GM23338 (cell line): ENCODE measurements around the gene CYGB. TPM values are rescaled to one million over a fixed set of nuclear protein-coding genes. Genes with fewer than 3 reads are reported as not detected.

Experiments
- ATAC-seq: fragments of 200-7000 bp; cut with Tn5 transposase; 3 replicates; pipeline ENCODE4 v1.9.1; 2020
- DNase-seq: peaks from one replicate; pipeline ENCODE4 v3.0.0-alpha.2; 2015; ENCODE audit warnings: low spot score
- H2AFZ ChIP-seq: fragments of 200-600 bp; sonication (generic); 2 replicates; pipeline ENCODE4 v1.8.0; 2016; ENCODE audit warnings: antibody characterized with exemption, mild to moderate bottlenecking, moderate library complexity
- H3F3A ChIP-seq: fragments of 200-600 bp; sonication (generic); replicated peaks from 2 replicates; pipeline ENCODE4 v1.8.0; 2017; ENCODE audit warnings: antibody characterized with exemption, mixed run types, low read depth
- H3K27ac ChIP-seq: fragments of 200-600 bp; sonication (generic); 2 replicates; pipeline ENCODE4 v1.6.1; 2016; ENCODE audit warnings: low read depth
- H3K27me3 ChIP-seq: fragments of 200-600 bp; sonication (generic); 2 replicates; pipeline ENCODE4 v1.8.0; 2016; ENCODE audit warnings: mild to moderate bottlenecking, mixed run types, moderate library complexity; ENCODE audit not compliant: insufficient read depth
- H3K36me3 ChIP-seq: fragments of 200-600 bp; sonication (generic); 2 replicates; pipeline ENCODE4 v1.8.0; 2016; ENCODE audit warnings: mild to moderate bottlenecking; ENCODE audit not compliant: insufficient read depth
- H3K4me1 ChIP-seq: fragments of 200-600 bp; sonication (generic); 2 replicates; pipeline ENCODE4 v1.8.0; 2016; ENCODE audit warnings: mild to moderate bottlenecking, moderate library complexity; ENCODE audit not compliant: insufficient read depth
- H3K4me2 ChIP-seq: fragments of 200-600 bp; sonication (generic); 2 replicates; pipeline ENCODE4 v1.7.1; 2017; ENCODE audit warnings: mixed run types
- H3K4me3 ChIP-seq: fragments of 200-600 bp; sonication (generic); 2 replicates; pipeline ENCODE4 v1.6.1; 2016; ENCODE audit warnings: mixed run types
- H3K79me2 ChIP-seq: fragments of 200-600 bp; sonication (generic); replicated peaks from 2 replicates; pipeline ENCODE4 v1.8.0; 2017; ENCODE audit warnings: mild to moderate bottlenecking; ENCODE audit not compliant: insufficient read depth
- H3K9me2 ChIP-seq: fragments of 200-600 bp; sonication (generic); 2 replicates; pipeline ENCODE4 v1.8.0; 2017; ENCODE audit not compliant: insufficient read depth
- H4K20me1 ChIP-seq: fragments of 200-600 bp; sonication (generic); replicated peaks from 2 replicates; pipeline ENCODE4 v1.8.0; 2017; ENCODE audit warnings: mild to moderate bottlenecking; ENCODE audit not compliant: insufficient read depth
- H3K27ac Mint-ChIP-seq: 2 replicates; pipeline ENCODE4 v1.8.0; 2020; ENCODE audit warnings: inconsistent platforms, mild to moderate bottlenecking, moderate library complexity, mixed read lengths
- H3K27me3 Mint-ChIP-seq: 3 replicates; pipeline ENCODE4 v1.8.0; 2022; ENCODE audit warnings: low read depth, mild to moderate bottlenecking, moderate library complexity, mixed read lengths, inconsistent platforms; ENCODE audit not compliant: insufficient read depth, poor library complexity
- H3K36me3 Mint-ChIP-seq: 3 replicates; pipeline ENCODE4 v1.8.0; 2021; ENCODE audit warnings: low read depth, mild to moderate bottlenecking, inconsistent platforms, moderate library complexity, mixed read lengths
- H3K4me1 Mint-ChIP-seq: 3 replicates; pipeline ENCODE4 v1.8.0; 2020; ENCODE audit warnings: mild to moderate bottlenecking, inconsistent platforms, mixed read lengths
- H3K4me3 Mint-ChIP-seq: 3 replicates; pipeline ENCODE4 v1.8.0; 2021; ENCODE audit warnings: moderate library complexity, mild to moderate bottlenecking, inconsistent platforms, mixed read lengths
- H3K9me3 Mint-ChIP-seq: 3 replicates; pipeline ENCODE4 v1.8.0; 2020; ENCODE audit warnings: moderate library complexity, mild to moderate bottlenecking, inconsistent platforms, mixed read lengths
- CREB1 ChIP-seq: fragments of 250-450 bp; sonication (Bioruptor Pico); IDR thresholded peaks from 2 replicates; pipeline ENCODE4 v1.5.0; 2020; ENCODE audit warnings: low read depth, mild to moderate bottlenecking, moderate library complexity
- ETS1 ChIP-seq: IDR thresholded peaks from 2 replicates; pipeline ENCODE4 v1.6.1; 2016; ENCODE audit warnings: antibody characterized with exemption
- EZH2 ChIP-seq: fragments of 200-600 bp; sonication (generic); IDR thresholded peaks from one replicate; pipeline ENCODE4 v1.8.0; 2017; ENCODE audit warnings: antibody characterized with exemption, mild to moderate bottlenecking, low read depth; ENCODE audit not compliant: unreplicated experiment
- EZH2phosphoT487 ChIP-seq: fragments of 200-600 bp; sonication (generic); IDR thresholded peaks from one replicate; pipeline ENCODE4 v1.8.1; 2018; ENCODE audit warnings: antibody characterized with exemption; ENCODE audit not compliant: unreplicated experiment
- JUNB ChIP-seq: IDR thresholded peaks from one replicate; pipeline ENCODE4 v1.6.1; 2016; ENCODE audit warnings: antibody characterized with exemption; ENCODE audit not compliant: unreplicated experiment
- NANOG ChIP-seq: IDR thresholded peaks from 2 replicates; pipeline ENCODE4 v1.6.1; 2016; ENCODE audit warnings: antibody characterized with exemption, borderline replicate concordance
- POLR2AphosphoS5 ChIP-seq: IDR thresholded peaks from 2 replicates; pipeline ENCODE4 v1.6.1; 2016; ENCODE audit warnings: antibody characterized with exemption, low read depth
- REST ChIP-seq: IDR thresholded peaks from one replicate; pipeline ENCODE4 v1.6.1; 2018; ENCODE audit warnings: antibody characterized with exemption; ENCODE audit not compliant: unreplicated experiment
- STAT1 ChIP-seq: IDR thresholded peaks from one replicate; pipeline ENCODE4 v1.6.1; 2016; ENCODE audit warnings: antibody characterized with exemption; ENCODE audit not compliant: unreplicated experiment
- ZNF114 ChIP-seq: fragments of 250-450 bp; sonication (Bioruptor Pico); IDR thresholded peaks from 2 replicates; pipeline ENCODE4 v1.5.0; 2020; ENCODE audit warnings: mild to moderate bottlenecking, moderate library complexity
- ZNF331 ChIP-seq: fragments of 250-450 bp; sonication (Bioruptor Pico); IDR thresholded peaks from 2 replicates; pipeline ENCODE4 v1.5.0; 2020; ENCODE audit warnings: low read depth, mild to moderate bottlenecking, moderate library complexity
- ZNF462 ChIP-seq: fragments of 250-450 bp; sonication (Bioruptor Pico); IDR thresholded peaks from 2 replicates; pipeline ENCODE4 v1.5.0; 2020; ENCODE audit warnings: mild to moderate bottlenecking, moderate library complexity
- polyA plus RNA-seq: library from polyadenylated mRNA; unstranded; fragments of >200 nt; fragmentation: Nextera tagmentation; extraction: Ambion mirVana; gene quantifications from 2 replicates; pipeline ENCODE4 v1.2.1, GENCODE V29; 2016
- total RNA-seq: library from RNA; depleted of rRNA; stranded (reverse); fragments of >200 nt; shearing (Covaris generic); gene quantifications from 2 replicates; pipeline ENCODE4 v1.2.3, GENCODE V29; 2014

CYGB gene
- total and polyA plus RNA-seq, 2 experiments from 2014 or later = 1.2 to 1.7 TPM

GRCh38 chr17:76572201-76572910 lies 34.8 kb upstream of the CYGB start:
- TF ChIP-seq NANOG (no peak), ZNF114 (CRISPR knock-in tag) (no peak), ETS1 (no peak), STAT1 (no peak), POLR2AphosphoS5 (no peak), EZH2 (no peak), EZH2phosphoT487 (no peak), CREB1 (no peak), REST (no peak), ZNF462 (no peak), JUNB (no peak), ZNF331 (CRISPR knock-in tag) (no peak)
- Histone ChIP-seq H3K4me2 (no peak overlapping the region), H3F3A (peaks cover 11% of the 10 kb centered on the region), H3K27ac (no peak overlapping the region), H4K20me1 (peaks cover 4% of the 10 kb centered on the region; the same call in 1 of the 2 replicates), H3K4me3 (no peak overlapping the region), H3K27me3 (no peaks in the 10 kb centered on the region), H3K79me2 (no peaks in the 10 kb centered on the region), H3K36me3 (peaks cover under 1% of the 10 kb centered on the region; the same call in 1 of the 2 replicates), H3K9me2 (no peaks in the 10 kb centered on the region), H2AFZ (no peak overlapping the region), H3K4me1 (peaks cover 19% of the 10 kb centered on the region)
- no peak for ATAC-seq
- Mint-ChIP-seq H3K4me1 (peaks cover 23% of the 10 kb centered on the region), H3K36me3 (no peaks in the 10 kb centered on the region), H3K27ac (no peak overlapping the region), H3K9me3 (no peaks in the 10 kb centered on the region), H3K4me3 (no peak overlapping the region), H3K27me3 (peaks cover 13% of the 10 kb centered on the region)
- DNase-seq = no peak
